HG03342 (cell line): ENCODE data around the gene PTPN22.

Experiments
- ATAC-seq: cut with Tn5 transposase; IDR thresholded peaks from one replicate; pipeline ENCODE4 v1.9.1; 2021; ENCODE audit warnings: mild to moderate bottlenecking, moderate library complexity; ENCODE audit not compliant: unreplicated experiment

The PTPN22 gene

GRCh38 chr1:113871597-113872113 is at the start of gene PTPN22:
TSS of gene PTPN22 (minus strand) at chr1:113871712.
- ATAC-seq = peak; percentile 91

DNA sequence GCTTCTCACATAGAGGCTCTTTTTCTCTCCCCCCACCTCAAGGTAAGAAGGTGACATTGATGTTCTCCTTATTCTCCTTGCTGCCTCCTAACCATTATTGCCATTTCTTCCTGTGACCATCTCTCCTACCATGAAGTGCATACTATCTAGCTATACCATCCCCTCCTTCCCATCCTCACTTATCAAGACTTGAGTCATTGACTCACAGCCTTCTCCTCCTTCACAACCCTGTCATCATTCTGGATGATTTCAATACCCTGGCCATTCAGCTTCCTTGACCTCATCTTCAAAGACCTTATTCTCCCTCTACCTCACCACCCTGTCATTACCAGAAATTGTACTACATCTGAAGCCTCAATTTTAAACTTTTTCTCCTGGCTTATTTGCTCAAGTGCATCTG is 46.7 kb upstream of the PTPN22 start:
- no peak for ATAC-seq

DNA sequence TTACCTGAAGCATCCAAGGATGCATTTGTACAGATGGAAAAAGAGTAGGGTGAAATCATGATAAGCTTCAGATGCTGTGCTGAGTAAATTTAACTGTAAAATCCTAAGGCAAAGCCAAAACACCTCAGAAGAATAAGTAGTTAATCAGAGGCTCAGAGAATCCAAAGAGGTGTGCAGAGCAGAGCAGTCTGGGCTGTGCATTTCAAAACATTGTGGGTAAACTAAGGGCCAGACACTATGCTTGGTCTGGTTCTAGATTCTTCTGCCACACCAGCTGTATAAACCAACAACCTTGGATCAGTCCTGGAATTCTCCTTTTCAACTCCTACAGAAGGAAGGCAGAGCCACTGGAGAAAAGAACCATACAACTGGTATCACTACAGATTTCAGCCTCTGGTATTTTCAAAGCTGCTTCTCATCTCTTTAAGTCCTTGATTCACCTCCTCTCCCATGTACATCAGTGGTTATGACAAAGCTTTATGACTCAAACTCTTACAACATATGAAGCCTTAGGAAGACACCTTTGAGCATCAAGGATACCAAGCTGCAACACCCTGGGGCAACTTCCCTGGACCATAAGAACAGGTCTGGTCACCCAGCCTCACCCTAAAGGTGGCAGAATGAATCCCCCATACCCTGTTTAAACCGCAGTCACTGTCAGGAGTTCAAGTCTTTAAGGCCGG is 46.0 kb upstream of the PTPN22 start:
- ATAC-seq = no peak

GRCh38 chr1:113916974-113917373 is 45.5 kb upstream of the PTPN22 start:
- ATAC-seq = no peak

DNA sequence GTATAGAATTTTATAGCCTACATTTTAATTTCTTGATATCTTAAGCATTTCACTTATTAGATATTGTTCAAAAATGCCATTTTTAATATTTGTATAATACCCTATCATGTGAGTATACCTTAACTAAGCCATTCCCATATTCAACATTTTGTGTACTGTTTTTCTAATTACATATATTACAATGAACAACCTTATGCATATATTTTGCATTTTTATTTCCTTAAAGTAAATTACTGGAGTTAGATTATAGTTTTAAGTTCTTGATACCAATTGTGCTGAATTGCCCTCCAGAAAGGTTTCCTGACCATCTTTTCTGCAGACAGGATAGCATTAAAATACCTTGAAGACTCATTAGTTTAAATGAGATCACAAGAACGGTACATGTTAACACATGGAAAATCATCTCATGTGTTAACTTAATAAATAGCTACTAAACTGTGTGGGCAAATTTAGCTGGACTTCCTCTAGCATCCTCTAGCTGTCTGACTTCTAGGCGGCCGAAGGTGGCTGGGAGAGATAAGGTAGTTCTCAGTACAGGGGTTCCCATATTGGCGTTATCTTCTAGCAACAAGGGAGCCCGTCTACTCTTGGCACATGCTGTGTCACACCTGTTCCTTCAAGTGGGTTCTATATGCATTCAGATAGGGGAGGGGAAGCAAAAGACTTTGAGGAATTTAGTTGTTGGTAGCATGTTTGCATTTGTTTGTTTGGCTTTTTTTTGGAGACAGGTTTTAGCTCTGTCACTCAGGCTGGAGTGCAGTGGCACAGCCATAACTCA is 42.6 kb upstream of the PTPN22 start:
- ATAC-seq = no peak

DNA sequence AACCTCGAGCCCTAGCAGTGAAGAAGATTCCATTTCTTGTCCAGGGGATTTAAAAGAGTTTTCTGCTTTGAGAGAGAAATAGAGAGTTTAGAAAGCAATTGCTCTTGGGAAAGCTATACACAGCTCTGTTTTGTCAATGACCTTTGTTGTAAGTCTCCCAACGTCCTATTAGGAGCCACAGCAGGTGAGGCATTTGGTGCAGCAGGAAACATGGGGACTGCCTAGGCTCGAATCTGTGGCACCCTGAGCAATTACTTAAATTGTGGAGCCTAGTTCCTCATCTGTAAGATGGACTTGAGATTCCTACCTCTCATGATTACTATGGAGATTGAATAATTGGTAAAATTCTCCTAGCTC is 41.8 kb upstream of the PTPN22 start:
- ATAC-seq = no peak

GRCh38 chr1:113912594-113913311 is 41.2 kb upstream of the PTPN22 start:
- ATAC-seq = no peak

- no peak for ATAC-seq
Measured at GRCh38 chr1:113905435-113905861, 33.9 kb upstream of the PTPN22 start.

- ATAC-seq = peak; percentile 86
Measured at GRCh38 chr1:113904674-113905434, 33.3 kb upstream of the PTPN22 start, which contains the start of the genes AP4B1 and DCLRE1B. TSS of gene AP4B1 (minus strand) at chr1:113904799. CDS start at chr1:113904717, 82 bp downstream. TSS of gene DCLRE1B (plus strand) at chr1:113905326. CDS start at chr1:113905587, 261 bp downstream.

GRCh38 chr1:113904293-113904673 is 32.8 kb upstream of the PTPN22 start:
- peak; percentile 23 for ATAC-seq

- no peak for ATAC-seq
Measured at GRCh38 chr1:113903501-113904292, 32.2 kb upstream of the PTPN22 start.

DNA sequence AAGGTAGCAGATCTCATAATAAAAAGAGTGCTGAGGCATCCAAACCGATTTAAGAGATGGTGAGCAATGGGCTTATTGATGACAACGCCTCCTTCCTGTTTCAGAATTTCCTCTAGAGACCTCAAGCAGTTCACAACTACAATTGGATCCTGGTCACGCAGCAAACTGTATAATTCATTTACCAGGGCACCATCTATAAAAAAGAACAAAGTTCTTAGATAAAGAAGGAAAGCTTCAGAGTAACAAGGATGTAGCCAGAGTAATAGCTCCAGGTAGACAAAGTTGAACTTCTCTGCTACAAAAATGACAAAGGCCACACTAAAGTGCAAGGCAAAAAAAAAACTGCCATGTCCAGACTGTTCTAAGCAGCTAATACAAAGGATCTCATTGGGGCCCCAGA is 29.7 kb upstream of the PTPN22 start:
- no peak for ATAC-seq

- ATAC-seq = no peak
Measured at GRCh38 chr1:113899111-113899510, 27.6 kb upstream of the PTPN22 start.

GRCh38 chr1:113898241-113898814 is 26.8 kb upstream of the PTPN22 start:
- ATAC-seq = no peak

DNA sequence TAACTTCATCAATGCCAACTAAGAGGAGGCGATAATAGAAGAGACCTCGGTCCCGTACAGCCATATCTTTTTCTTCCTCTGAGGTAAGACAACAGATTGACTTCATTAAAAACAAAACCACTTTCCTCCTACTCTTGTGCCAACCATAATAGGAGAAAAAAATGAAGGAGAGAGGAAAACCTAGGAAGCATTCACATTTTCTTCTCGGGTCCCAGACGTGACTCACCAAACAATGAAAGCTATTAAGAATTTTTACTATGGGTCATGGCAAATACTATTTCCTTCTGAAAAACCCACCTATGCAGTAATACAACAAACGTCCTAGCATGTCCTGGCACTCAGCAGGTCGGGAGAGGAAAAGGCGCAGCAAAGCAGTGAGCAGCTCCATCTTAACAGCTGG is 24.4 kb upstream of the PTPN22 start:
- ATAC-seq = no peak

- no peak for ATAC-seq
Measured at GRCh38 chr1:113895098-113895497, 23.6 kb upstream of the PTPN22 start.

DNA sequence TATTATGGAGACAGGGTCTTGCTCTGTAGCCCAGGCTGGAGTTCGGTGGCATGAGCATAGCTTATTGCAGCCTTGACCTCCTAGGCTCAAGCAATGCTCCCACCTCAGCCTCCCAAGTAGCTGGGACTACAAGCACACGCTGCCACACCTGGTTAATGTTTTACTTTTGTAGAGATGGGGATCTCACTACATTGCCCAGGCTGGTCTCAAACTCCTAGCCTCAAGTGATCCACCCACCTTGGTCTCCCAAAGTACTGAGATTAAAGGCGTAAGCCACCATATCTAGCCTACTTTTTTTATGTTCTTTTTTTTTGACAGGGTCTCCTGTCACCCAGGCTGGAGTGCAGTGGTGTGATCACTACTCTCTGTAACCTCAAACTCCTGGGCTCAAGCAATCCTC is 21.8 kb upstream of the PTPN22 start:
- no peak for ATAC-seq

GRCh38 chr1:113891631-113892220 is 20.2 kb upstream of the PTPN22 start:
- ATAC-seq = no peak

DNA sequence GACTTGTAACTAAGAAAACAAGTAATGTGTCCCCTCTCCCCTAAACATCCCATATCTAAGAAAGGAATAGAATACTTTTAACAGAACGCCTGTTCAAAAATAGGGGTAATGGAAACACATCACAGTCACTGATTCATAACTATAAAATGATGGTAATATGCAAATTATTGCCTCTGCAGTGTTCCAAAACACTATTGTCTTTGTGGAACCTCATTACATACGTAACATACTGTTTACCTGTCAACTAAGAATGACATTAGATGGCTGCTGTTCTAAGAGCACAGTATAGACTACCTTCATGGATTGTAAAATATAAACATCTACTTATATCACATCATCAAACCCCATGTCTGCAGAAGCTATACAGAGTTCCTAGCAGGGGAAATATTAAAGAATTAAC is 19.3 kb upstream of the PTPN22 start:
- no peak for ATAC-seq
